Measurements from ENCODE around the gene DOP1A. TPM values are rescaled to one million over a fixed set of nuclear protein-coding genes. Genes with fewer than 3 reads are reported as not detected.
A peak's percentile ranks its signal among the peaks of the same experiment; 100 is the strongest.

DOP1A gene
- total and polyA plus RNA-seq, 12 donors, result 2.5 to 26.8 (median 20.8) TPM

- Histone ChIP-seq H3K4me3 (no peak overlapping the region), H3K9me3 (no peaks in the 10 kb centered on the region), H3K36me3 (no peaks in the 10 kb centered on the region), H3K27ac (no peak overlapping the region), H3K4me1 (no peaks in the 10 kb centered on the region), H3K27me3 (no peaks in the 10 kb centered on the region)
- ATAC-seq (no peak), DNase-seq (no peak)
- intact Hi-C loops (cut with DNase I), result no loop called here
- TF ChIP-seq CTCF (IDR thresholded peaks at IDR 0.05), result no peak
- 98 to 99% methylated on average over 2 of the region's 2 CpGs for WGBS, 2 donors
Measured at GRCh38 chr6:83038246-83038645, 29.2 kb upstream of the DOP1A start.

DNA sequence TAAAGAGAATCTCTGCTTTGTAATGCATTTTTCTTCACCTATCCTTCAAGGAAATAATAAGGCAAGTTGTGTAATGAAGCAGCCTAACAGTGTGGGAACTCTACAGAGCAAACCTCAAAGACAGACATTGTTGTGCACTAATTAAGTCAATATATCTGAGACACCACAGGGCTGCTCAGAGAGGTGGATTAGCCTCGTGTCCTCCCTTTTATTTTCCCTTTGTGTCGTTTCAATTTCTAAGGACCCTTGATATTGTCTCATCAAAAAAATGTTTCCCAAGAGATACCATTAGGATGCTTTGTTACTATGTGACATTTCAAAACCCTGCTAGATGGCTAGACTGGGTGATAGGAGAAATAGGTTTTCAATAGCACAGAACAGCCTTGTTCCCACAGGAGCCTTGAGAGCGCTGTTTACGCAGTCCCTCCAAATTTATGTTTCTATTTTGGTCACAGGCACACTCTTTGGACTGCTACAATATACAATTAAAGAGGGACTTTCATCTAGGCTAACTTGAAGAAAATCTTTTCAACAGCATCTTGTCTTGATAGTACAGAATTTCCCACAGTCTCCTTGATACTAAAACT, 24.9 kb upstream of the DOP1A start:
- no peaks in the 10 kb centered on the region for H3K4me1 ChIP-seq
- no peak overlapping the region for H3K4me3 ChIP-seq
- H3K27me3 ChIP-seq, result no peaks in the 10 kb centered on the region
- H3K36me3 ChIP-seq, result peaks cover 0 to 9% (median 0%) of the 10 kb centered on the region in 9 donors
- peak in 2 of 8 donors; percentile 53 to 75 for ATAC-seq
- H3K27ac ChIP-seq, result no peak overlapping the region
- TF ChIP-seq CTCF (IDR thresholded peaks at IDR 0.05), result no peak
- DNase-seq, result no peak
- intact Hi-C loops (cut with DNase I), result loop anchor here in 1 of 10 donors (10.0 kb wide), 1 partner anchor 138 kb away; no protein-coding TSS in a partner anchor
- H3K9me3 ChIP-seq, result no peaks in the 10 kb centered on the region
- 39 to 41% methylated on average over 4 of the region's 4 CpGs for WGBS, 2 donors

DNA sequence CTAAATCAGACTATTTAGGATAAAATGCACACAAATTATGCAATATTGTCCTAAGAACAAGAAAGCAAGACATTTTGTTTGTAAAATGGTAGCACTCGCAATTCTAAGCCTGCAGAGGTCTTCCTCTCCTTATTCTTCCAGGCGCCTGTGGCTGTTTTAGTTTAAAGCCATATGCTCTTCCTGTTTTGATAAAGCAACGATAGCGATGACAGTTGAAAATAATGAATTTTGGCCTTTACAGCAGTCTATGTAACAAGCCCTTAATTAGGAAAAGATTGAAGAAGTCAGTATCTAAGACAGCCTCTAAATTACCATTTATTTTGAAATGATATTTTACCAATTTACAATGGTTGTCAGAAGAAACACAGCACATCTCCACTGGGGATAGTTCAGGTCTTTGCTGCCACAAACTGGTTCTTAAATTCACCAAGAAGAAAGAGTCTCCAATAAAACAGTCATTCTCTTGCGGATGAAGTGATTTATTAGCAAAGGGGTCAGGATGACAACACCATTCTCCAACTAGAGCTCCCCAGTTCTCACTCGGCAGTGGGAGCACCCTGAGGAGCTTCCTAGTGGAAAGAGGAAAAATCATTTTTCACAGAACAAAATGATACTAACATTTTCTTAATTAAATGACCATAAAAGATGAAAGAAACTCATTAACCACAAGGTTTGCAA, 23.2 kb upstream of the DOP1A start:
- no peak for TF ChIP-seq CTCF (IDR thresholded peaks at IDR 0.05)
- no peak overlapping the region for H3K4me3 ChIP-seq
- no peak overlapping the region for H3K27ac ChIP-seq
- H3K4me1 ChIP-seq, result no peaks in the 10 kb centered on the region
- DNase-seq (no peak), ATAC-seq (no peak)
- peaks cover 0 to 9% (median 0%) of the 10 kb centered on the region in 9 donors for H3K36me3 ChIP-seq
- 83 to 85% methylated on average over 6 of the region's 6 CpGs for WGBS, 2 donors
- intact Hi-C loops (cut with DNase I), result loop anchor here in 1 of 10 donors (10.0 kb wide), 1 partner anchor 139 kb away; no protein-coding TSS in a partner anchor
- no peaks in the 10 kb centered on the region for H3K9me3 ChIP-seq
- H3K27me3 ChIP-seq, result no peaks in the 10 kb centered on the region

GRCh38 chr6:83047065-83047754, 20.3 kb upstream of the DOP1A start:
- H3K4me1 ChIP-seq, result no peaks in the 10 kb centered on the region
- no peaks in the 10 kb centered on the region for H3K27me3 ChIP-seq
- intact Hi-C loops (cut with DNase I), result loop anchor here in 1 of 10 donors (10.0 kb wide), 1 partner anchor 142 kb away; no protein-coding TSS in a partner anchor
- DNase-seq (no peak), ATAC-seq (no peak)
- H3K4me3 ChIP-seq, result no peak overlapping the region
- WGBS, 2 donors, result 86 to 88% methylated on average over 7 of the region's 7 CpGs
- TF ChIP-seq CTCF (IDR thresholded peaks at IDR 0.05), result no peak
- H3K9me3 ChIP-seq, result no peaks in the 10 kb centered on the region
- H3K27ac ChIP-seq, result no peak overlapping the region
- H3K36me3 ChIP-seq, result peaks cover 0 to 9% (median 0%) of the 10 kb centered on the region in 9 donors
